Breast epithelium (tissue), 3 donors: ENCODE data around the gene HACD3.

ENCODE experiments used
- CTCF ChIP-seq, 3 donors: fragments of 450-650 bp; IDR thresholded peaks; one replicate each; pipeline ENCODE4 v1.5.1; 2016 to 2017; ENCODE audit warnings: antibody characterized with exemption in 3 of 3, mild to moderate bottlenecking in 3 of 3, moderate library complexity in 3 of 3
- POLR2A ChIP-seq: fragments of 450-650 bp; IDR thresholded peaks from one replicate; pipeline ENCODE4 v1.6.1; 2016; ENCODE audit warnings: antibody characterized with exemption, mild to moderate bottlenecking, moderate library complexity

DNA sequence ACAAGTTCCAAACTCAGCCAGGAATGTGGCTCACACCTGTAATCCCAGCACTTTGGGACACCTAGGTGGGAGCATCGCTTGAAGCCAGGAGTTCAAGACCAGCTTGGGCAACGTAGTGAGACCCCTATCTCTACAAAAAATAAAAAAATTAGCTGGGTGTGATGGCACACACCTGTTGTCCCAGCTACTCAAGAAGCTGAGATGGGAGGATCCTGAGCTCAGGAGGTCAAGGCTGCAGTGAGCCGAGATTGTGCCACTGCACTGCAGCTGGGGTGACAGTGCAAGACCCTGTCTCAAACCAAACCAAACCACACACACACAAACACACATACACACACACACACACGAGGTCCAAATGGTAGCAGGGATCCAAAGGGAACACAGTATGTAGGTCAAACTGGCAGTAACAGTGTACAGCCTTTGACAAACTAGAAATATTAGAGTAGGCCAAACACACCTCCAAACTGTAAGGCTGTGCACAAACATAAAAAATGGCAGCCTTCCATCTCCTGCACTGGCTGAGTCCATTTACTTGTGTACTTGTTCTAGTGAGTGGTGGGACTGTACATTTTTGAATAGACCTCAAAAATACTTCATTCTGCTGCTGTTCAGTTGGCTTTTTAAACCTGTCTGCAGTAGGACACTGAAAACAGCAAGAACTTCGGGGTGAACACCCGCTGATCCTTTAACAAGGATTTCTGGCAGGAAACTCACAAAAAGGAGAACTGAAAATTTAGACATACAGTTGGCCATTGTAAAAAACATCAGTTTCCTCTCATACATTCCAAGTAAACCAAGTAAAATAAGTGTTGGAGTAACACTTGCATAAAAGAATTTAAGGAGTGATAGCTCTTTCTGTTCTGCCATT is 47.1 kb downstream of the HACD3 start:
- TF ChIP-seq POLR2A (no peak), CTCF (IDR thresholded peaks at IDR 0.05) (no peak)
